Stimulated activated CD8-positive, alpha-beta memory T cell treated with anti-CD3 and anti-CD28 coated beads, Interleukin-2, amount 100 ng/mL, for 1 hour (primary cell): Measurements from ENCODE around the gene LIN7A.

Experiments
- DNase-seq, 2 donors: peaks; one replicate each; pipeline ENCODE4 v3.0.0-alpha.2; 2020; ENCODE audit warnings: low read depth in 2 of 2

Gene LIN7A

GRCh38 chr12:80858356-80858755 lies 79.4 kb downstream of the LIN7A start:
- DNase-seq = no peak

- no peak for DNase-seq
Measured at GRCh38 chr12:80857311-80857710, 80.4 kb downstream of the LIN7A start.

GRCh38 chr12:80849337-80849736 lies 88.4 kb downstream of the LIN7A start:
- no peak for DNase-seq

GRCh38 chr12:80848858-80849257 lies 88.9 kb downstream of the LIN7A start:
- no peak for DNase-seq

- DNase-seq = no peak
Measured at GRCh38 chr12:80847575-80847974, 90.2 kb downstream of the LIN7A start.

- no peak for DNase-seq
Measured at GRCh38 chr12:80846952-80847351, 90.8 kb downstream of the LIN7A start.

GRCh38 chr12:80845639-80846038 lies 92.1 kb downstream of the LIN7A start:
- DNase-seq = no peak

- no peak for DNase-seq
Measured at GRCh38 chr12:80843969-80844368, 93.8 kb downstream of the LIN7A start.

GRCh38 chr12:80838708-80839107 lies 99.0 kb downstream of the LIN7A start:
- no peak for DNase-seq

GRCh38 chr12:80838024-80838658 lies 99.6 kb downstream of the LIN7A start:
- DNase-seq = no peak

GRCh38 chr12:80837342-80837978 lies 100.3 kb downstream of the LIN7A start:
- no peak for DNase-seq

- no peak for DNase-seq
Measured at GRCh38 chr12:80834724-80835123, 103.0 kb downstream of the LIN7A start.

- no peak for DNase-seq
Measured at GRCh38 chr12:80830533-80831088, 107.1 kb downstream of the LIN7A start.

GRCh38 chr12:80829767-80830166 lies 108.0 kb downstream of the LIN7A start:
- no peak for DNase-seq

- no peak for DNase-seq
Measured at GRCh38 chr12:80825506-80825905, 112.2 kb downstream of the LIN7A start.

- no peak for DNase-seq
Measured at GRCh38 chr12:80823393-80823792, 114.3 kb downstream of the LIN7A start.

GRCh38 chr12:80821513-80822000 lies 116.2 kb downstream of the LIN7A start:
- DNase-seq = no peak

GRCh38 chr12:80818878-80819277 lies 118.9 kb downstream of the LIN7A start:
- DNase-seq = no peak

GRCh38 chr12:80815351-80815750 lies 122.4 kb downstream of the LIN7A start:
- no peak for DNase-seq

- DNase-seq = no peak
Measured at GRCh38 chr12:80814453-80814852, 123.3 kb downstream of the LIN7A start.

- DNase-seq = no peak
Measured at GRCh38 chr12:80813820-80814219, 123.9 kb downstream of the LIN7A start.

GRCh38 chr12:80811957-80812708 lies 125.6 kb downstream of the LIN7A start:
- no peak for DNase-seq

- DNase-seq = no peak
Measured at GRCh38 chr12:80810874-80811273, 126.9 kb downstream of the LIN7A start.
